Glutamatergic neuron (in vitro differentiated cells): ENCODE data around the gene ARHGAP6. TPM values are rescaled to one million over a fixed set of nuclear protein-coding genes. Genes with fewer than 3 reads are reported as not detected.

ENCODE experiments used
- DNase-seq: peaks from one replicate; pipeline ENCODE4 v3.0.0; 2022
- H3K27ac Mint-ChIP-seq: one replicate; pipeline ENCODE4 v1.8.0; 2020; ENCODE audit warnings: mild to moderate bottlenecking, mixed read lengths, inconsistent platforms; ENCODE audit not compliant: unreplicated experiment
- H3K27me3 Mint-ChIP-seq: one replicate; pipeline ENCODE4 v1.8.0; 2020; ENCODE audit warnings: mild to moderate bottlenecking, moderate library complexity, mixed read lengths, inconsistent platforms; ENCODE audit not compliant: unreplicated experiment
- H3K36me3 Mint-ChIP-seq: one replicate; pipeline ENCODE4 v1.8.0; 2020; ENCODE audit warnings: mild to moderate bottlenecking, mixed read lengths, inconsistent platforms; ENCODE audit not compliant: unreplicated experiment
- H3K4me1 Mint-ChIP-seq: one replicate; pipeline ENCODE4 v1.8.0; 2020; ENCODE audit warnings: mild to moderate bottlenecking, low read depth, mixed read lengths, inconsistent platforms; ENCODE audit not compliant: unreplicated experiment
- H3K4me3 Mint-ChIP-seq: one replicate; pipeline ENCODE4 v1.8.0; 2020; ENCODE audit warnings: mild to moderate bottlenecking, mixed read lengths, inconsistent platforms; ENCODE audit not compliant: unreplicated experiment
- H3K9me3 Mint-ChIP-seq: one replicate; pipeline ENCODE4 v1.8.0; 2020; ENCODE audit warnings: mild to moderate bottlenecking, moderate library complexity, mixed read lengths, inconsistent platforms; ENCODE audit not compliant: unreplicated experiment
- total RNA-seq: library from RNA; stranded (reverse); fragmentation: NEBNext Ultra II Directional; extraction: Animal tissue kit (Norgen Biotek cat#: 25700); gene quantifications from one replicate; pipeline ENCODE4 v1.2.1, GENCODE V29; 2021; ENCODE audit not compliant: unreplicated experiment
- TF ChIP-seq, protein P1 (sequence below): fragments of 200-600 bp; sonication (generic); IDR thresholded peaks from one replicate; pipeline ENCODE4 v1.5.0; 2021; ENCODE audit not compliant: partially characterized antibody, unreplicated experiment

Gene ARHGAP6
- total RNA-seq, 1 donor from 2014 or later, result 3.6 TPM

DNA sequence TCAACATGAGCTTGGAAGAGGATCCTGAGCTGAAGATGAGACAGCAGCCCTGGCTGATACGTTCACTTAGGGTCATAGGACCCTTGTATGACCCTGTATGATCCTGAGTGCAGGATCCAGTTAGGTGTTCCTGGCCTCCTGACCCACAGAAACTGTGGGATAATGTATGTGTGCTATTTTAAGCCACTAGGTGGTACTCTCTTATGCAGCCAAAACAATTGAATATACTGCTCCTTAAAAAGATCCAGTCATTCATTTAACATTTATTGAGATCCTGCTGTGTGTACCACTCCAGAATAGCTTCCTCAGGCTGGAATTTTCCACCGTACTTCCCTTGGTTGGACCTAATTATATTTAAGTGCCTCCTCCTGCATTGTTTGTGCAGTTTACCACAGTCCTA lies 205.4 kb downstream of the ARHGAP6 start:
- TF ChIP-seq, protein P1, sequence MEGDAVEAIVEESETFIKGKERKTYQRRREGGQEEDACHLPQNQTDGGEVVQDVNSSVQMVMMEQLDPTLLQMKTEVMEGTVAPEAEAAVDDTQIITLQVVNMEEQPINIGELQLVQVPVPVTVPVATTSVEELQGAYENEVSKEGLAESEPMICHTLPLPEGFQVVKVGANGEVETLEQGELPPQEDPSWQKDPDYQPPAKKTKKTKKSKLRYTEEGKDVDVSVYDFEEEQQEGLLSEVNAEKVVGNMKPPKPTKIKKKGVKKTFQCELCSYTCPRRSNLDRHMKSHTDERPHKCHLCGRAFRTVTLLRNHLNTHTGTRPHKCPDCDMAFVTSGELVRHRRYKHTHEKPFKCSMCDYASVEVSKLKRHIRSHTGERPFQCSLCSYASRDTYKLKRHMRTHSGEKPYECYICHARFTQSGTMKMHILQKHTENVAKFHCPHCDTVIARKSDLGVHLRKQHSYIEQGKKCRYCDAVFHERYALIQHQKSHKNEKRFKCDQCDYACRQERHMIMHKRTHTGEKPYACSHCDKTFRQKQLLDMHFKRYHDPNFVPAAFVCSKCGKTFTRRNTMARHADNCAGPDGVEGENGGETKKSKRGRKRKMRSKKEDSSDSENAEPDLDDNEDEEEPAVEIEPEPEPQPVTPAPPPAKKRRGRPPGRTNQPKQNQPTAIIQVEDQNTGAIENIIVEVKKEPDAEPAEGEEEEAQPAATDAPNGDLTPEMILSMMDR, result no peak
- no peak overlapping the region for H3K27ac Mint-ChIP-seq
- no peak overlapping the region for H3K4me3 Mint-ChIP-seq
- H3K4me1 Mint-ChIP-seq, result no peaks in the 10 kb centered on the region
- DNase-seq, result no peak
- no peaks in the 10 kb centered on the region for H3K36me3 Mint-ChIP-seq
- H3K9me3 Mint-ChIP-seq, result no peaks in the 10 kb centered on the region
- H3K27me3 Mint-ChIP-seq, result no peaks in the 10 kb centered on the region

DNA sequence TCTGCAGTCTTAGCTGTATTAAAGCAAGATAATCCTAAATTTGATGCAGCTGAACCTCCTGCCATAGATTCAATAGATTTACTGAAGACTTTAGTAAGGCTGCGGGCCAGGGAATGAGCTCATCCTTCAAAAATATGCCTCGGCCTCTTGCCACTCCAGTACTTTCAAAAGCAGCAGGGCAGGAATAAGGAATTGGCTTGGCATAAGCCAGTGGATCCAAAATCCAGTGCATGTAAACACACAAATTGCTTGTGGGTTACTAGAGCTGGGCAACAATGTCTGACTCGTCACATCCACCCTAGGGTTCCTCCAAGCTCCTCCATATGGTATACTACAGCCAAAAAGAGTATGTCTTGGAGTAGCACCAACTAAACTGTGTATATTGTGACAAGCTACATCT lies 207.6 kb downstream of the ARHGAP6 start:
- Mint-ChIP-seq H3K9me3 (no peaks in the 10 kb centered on the region), H3K4me1 (no peaks in the 10 kb centered on the region), H3K36me3 (no peaks in the 10 kb centered on the region), H3K4me3 (no peak overlapping the region), H3K27me3 (no peaks in the 10 kb centered on the region), H3K27ac (no peak overlapping the region)
- no peak for DNase-seq
- TF ChIP-seq, protein P1, result no peak

DNA sequence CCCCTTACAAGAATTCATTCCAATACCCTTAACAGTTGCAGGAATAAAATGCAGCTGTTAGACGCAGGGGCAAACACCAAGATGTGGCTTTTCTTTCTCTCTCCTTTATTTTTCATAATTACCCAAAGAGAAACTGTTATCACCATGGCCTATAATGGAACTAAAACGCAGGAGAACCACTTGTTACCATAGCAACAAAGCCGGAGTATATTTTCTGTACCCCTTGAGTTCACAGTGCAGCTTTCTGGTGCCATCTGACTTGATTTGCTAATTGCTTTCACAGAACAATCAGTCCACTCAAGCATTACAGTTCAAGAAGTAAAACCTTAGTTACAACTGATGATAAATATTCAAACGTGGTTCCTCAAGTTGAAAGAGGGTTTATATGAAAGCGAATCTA lies 214.6 kb downstream of the ARHGAP6 start:
- no peaks in the 10 kb centered on the region for H3K9me3 Mint-ChIP-seq
- H3K4me3 Mint-ChIP-seq, result no peak overlapping the region
- no peaks in the 10 kb centered on the region for H3K36me3 Mint-ChIP-seq
- H3K27me3 Mint-ChIP-seq, result no peaks in the 10 kb centered on the region
- no peak overlapping the region for H3K27ac Mint-ChIP-seq
- no peaks in the 10 kb centered on the region for H3K4me1 Mint-ChIP-seq
- TF ChIP-seq, protein P1, result no peak
- DNase-seq, result no peak

DNA sequence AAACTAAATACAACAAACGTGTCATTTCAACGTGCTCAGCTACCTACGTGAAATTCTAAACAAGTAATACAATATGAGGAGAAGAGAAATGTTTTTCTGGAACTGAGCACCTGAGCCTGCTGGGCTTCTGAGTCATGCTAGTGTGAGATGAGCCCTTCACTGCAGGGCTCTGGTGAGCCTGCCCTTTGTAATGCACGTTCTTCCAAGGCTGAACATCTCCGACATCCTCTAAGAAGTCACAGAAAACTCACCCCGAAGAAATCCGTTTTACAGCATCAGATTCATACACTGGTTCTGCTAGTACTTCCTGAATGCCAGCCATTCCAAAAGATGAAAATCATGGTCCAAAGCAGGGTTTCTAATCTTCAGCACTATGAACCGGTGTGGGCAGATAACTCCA lies 215.4 kb downstream of the ARHGAP6 start:
- H3K27ac Mint-ChIP-seq, result no peak overlapping the region
- TF ChIP-seq, protein P1, result no peak
- no peak overlapping the region for H3K4me3 Mint-ChIP-seq
- no peak for DNase-seq
- H3K4me1 Mint-ChIP-seq, result no peaks in the 10 kb centered on the region
- H3K27me3 Mint-ChIP-seq, result no peaks in the 10 kb centered on the region
- no peaks in the 10 kb centered on the region for H3K9me3 Mint-ChIP-seq
- no peaks in the 10 kb centered on the region for H3K36me3 Mint-ChIP-seq

DNA sequence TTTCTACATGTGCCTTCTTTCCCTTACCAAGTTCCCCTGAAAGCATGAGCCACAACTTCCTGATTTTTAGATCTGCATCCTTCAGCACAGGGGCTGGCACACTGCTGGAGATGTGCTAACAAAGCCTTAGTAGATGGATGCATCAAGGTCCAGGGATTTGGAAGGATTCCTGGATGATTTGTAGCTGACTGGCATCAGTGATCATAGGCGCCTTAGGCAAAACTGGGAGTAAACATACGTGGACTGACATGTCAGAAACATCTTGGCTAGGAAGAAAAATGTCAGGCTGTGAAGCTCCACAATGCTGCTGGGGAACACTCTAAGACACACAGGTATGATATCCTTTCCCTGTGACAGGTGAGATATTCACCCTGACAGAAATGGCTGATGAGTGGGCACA lies 216.1 kb downstream of the ARHGAP6 start:
- TF ChIP-seq, protein P1, result no peak
- Mint-ChIP-seq H3K9me3 (no peaks in the 10 kb centered on the region), H3K27me3 (no peaks in the 10 kb centered on the region)

More for the DNA sequence above, 216.1 kb downstream of the ARHGAP6 start:
- Mint-ChIP-seq H3K4me3 (no peak overlapping the region), H3K27ac (no peak overlapping the region), H3K4me1 (no peaks in the 10 kb centered on the region), H3K36me3 (no peaks in the 10 kb centered on the region)
- no peak for DNase-seq
